ENCODE data around the gene MTMR12.
A peak's percentile ranks its signal among the peaks of the same experiment; 100 is the strongest.

Gene MTMR12

GRCh38 chr5:32241034-32241783 lies 71.5 kb downstream of the MTMR12 start:
- TF ChIP-seq CTCF (IDR thresholded peaks at IDR 0.05; ENCODE audit: control insufficient read depth, extremely low read depth, insufficient read depth) = no peak
- DNase-seq (ENCODE audit: low read depth) = no peak
- no peak overlapping the region for H3K4me3 ChIP-seq (ENCODE audit: low read depth, low read length)

GRCh38 chr5:32239385-32239784 lies 73.4 kb downstream of the MTMR12 start:
- TF ChIP-seq CTCF (IDR thresholded peaks at IDR 0.05; ENCODE audit: control insufficient read depth, extremely low read depth, insufficient read depth) = no peak
- H3K4me3 ChIP-seq (ENCODE audit: low read depth, low read length) = no peak overlapping the region
- DNase-seq (ENCODE audit: low read depth) = no peak

- DNase-seq (ENCODE audit: low read depth) = peak; percentile 97
- peak overlapping the region; percentile 19 for H3K4me3 ChIP-seq (ENCODE audit: low read depth, low read length)
- no peak for TF ChIP-seq CTCF (IDR thresholded peaks at IDR 0.05; ENCODE audit: control insufficient read depth, extremely low read depth, insufficient read depth)
Observed at GRCh38 chr5:32233696-32234447, 78.9 kb downstream of the MTMR12 start.

- no peak for TF ChIP-seq CTCF (IDR thresholded peaks at IDR 0.05; ENCODE audit: control insufficient read depth, extremely low read depth, insufficient read depth)
- no peak for DNase-seq (ENCODE audit: low read depth)
- no peak overlapping the region; the same call in 1 of the 2 replicates for H3K4me3 ChIP-seq (ENCODE audit: low read depth, low read length)
Observed at GRCh38 chr5:32233220-32233695, 79.5 kb downstream of the MTMR12 start.

GRCh38 chr5:32232441-32233219 lies 80.1 kb downstream of the MTMR12 start:
- TF ChIP-seq CTCF (IDR thresholded peaks at IDR 0.05; ENCODE audit: control insufficient read depth, extremely low read depth, insufficient read depth) = peak; percentile 84
- DNase-seq (ENCODE audit: low read depth) = peak; percentile 70
- H3K4me3 ChIP-seq (ENCODE audit: low read depth, low read length) = no peak overlapping the region

- no peak for DNase-seq (ENCODE audit: low read depth)
- no peak overlapping the region for H3K4me3 ChIP-seq (ENCODE audit: low read depth, low read length)
- no peak for TF ChIP-seq CTCF (IDR thresholded peaks at IDR 0.05; ENCODE audit: control insufficient read depth, extremely low read depth, insufficient read depth)
Observed at GRCh38 chr5:32231929-32232328, 80.8 kb downstream of the MTMR12 start.
